HCT116 (cell line): ENCODE results near the gene TBL1X. TPM values are rescaled to one million over a fixed set of nuclear protein-coding genes. Genes with fewer than 3 reads are reported as not detected.

Experiments used
- ATAC-seq: fragments of 200-7000 bp; cut with Tn5 transposase; 2 replicates; pipeline ENCODE4 v1.9.1; 2020; ENCODE audit warnings: mild to moderate bottlenecking, moderate library complexity
- BruUV-seq: library from RNA; stranded (reverse); fragments of 400-500 nt; replicated peaks from 2 replicates; lab custom pipeline; 2021; lab: Mats Ljungman, UMichigan
- CTCF ChIA-PET: fragments of 300-600 bp; sonication (Branson Sonifier 250); formaldehyde crosslinking; loops from one replicate; lab custom pipeline; 2021; ENCODE audit warnings: antibody characterized with exemption; lab: Charles Lee
- POLR2A ChIA-PET: fragments of 300-600, 350-600 bp; sonication (Branson Sonifier 250); formaldehyde crosslinking; loops from one replicate; lab custom pipeline; 2021; ENCODE audit warnings: antibody characterized with exemption; lab: Charles Lee
- RAD21 ChIA-PET, 2 experiments: fragments of 300-600 bp; sonication (Branson Sonifier 250); formaldehyde crosslinking; loops; one replicate each; lab custom pipeline; 2023; ENCODE audit warnings: low total read pairs in 2 of 2; ENCODE audit not compliant: uncharacterized antibody in 2 of 2, unreplicated experiment in 2 of 2, low non-redundant PET in 1 of 2; lab: Charles Lee
- DNase-seq: peaks from one replicate; pipeline ENCODE4 v3.0.0-alpha.2; 2010; ENCODE audit warnings: low read depth, low spot score
- H2AFZ ChIP-seq: fragments of 200-600 bp; shearing (Covaris generic), sonication (generic); 2 replicates; pipeline ENCODE4 v1.6.1; 2017; ENCODE audit warnings: low read depth, mixed run types, mixed read lengths, antibody characterized with exemption, low read length; ENCODE audit not compliant: poor library complexity, severe bottlenecking
- H3K27ac ChIP-seq: 2 replicates; pipeline ENCODE4 v1.5.1; 2012; ENCODE audit warnings: low read depth, low read length
- H3K27me3 ChIP-seq: fragments of 200-600 bp; sonication (generic); 2 replicates; pipeline ENCODE4 v1.6.1; 2016; ENCODE audit warnings: mixed run types, low read length, mixed read lengths; ENCODE audit not compliant: insufficient read depth
- H3K36me3 ChIP-seq, 2 experiments: fragments of 200-500 bp in 1 of 2; fragments of 200-600 bp in 1 of 2; sonication (Bioruptor generic) in 1 of 2; sonication (generic) in 1 of 2; 2 replicates each; pipeline versions ENCODE4 v1.5.1 to v1.6.1; 2014 to 2016; ENCODE audit warnings: low read length in 2 of 2, inconsistent platforms in 1 of 2, mixed read lengths in 1 of 2, mixed run types in 1 of 2; ENCODE audit not compliant: insufficient read depth in 2 of 2, control insufficient read depth in 1 of 2
- H3K4me1 ChIP-seq, 2 experiments: fragments of 200-600 bp in 1 of 2; sonication (generic) in 1 of 2; 2 replicates each; pipeline versions ENCODE4 v1.5.1 to v1.6.1; 2012 to 2017; ENCODE audit warnings: low read length in 2 of 2, inconsistent platforms in 1 of 2, mild to moderate bottlenecking in 1 of 2, mixed read lengths in 1 of 2, mixed run types in 1 of 2, moderate library complexity in 1 of 2; ENCODE audit not compliant: insufficient read depth in 2 of 2, control insufficient read depth in 1 of 2
- H3K4me2 ChIP-seq: fragments of 200-600 bp; sonication (generic); 2 replicates; pipeline ENCODE4 v1.6.1; 2017; ENCODE audit warnings: mixed run types, low read length, mixed read lengths
- H3K4me3 ChIP-seq, 2 experiments: fragments of 200-600 bp in 1 of 2; sonication (generic) in 1 of 2; replicated peaks in 1 of 2; 2 replicates each; pipeline ENCODE4 v1.5.1; 2011 to 2016; ENCODE audit warnings: low read length in 2 of 2, control low read depth in 1 of 2, low read depth in 1 of 2, mild to moderate bottlenecking in 1 of 2, mixed read lengths in 1 of 2, mixed run types in 1 of 2
- H3K79me2 ChIP-seq: fragments of 200-600 bp; sonication (generic); 2 replicates; pipeline ENCODE4 v1.6.1; 2017; ENCODE audit warnings: mild to moderate bottlenecking, mixed run types, low read length, moderate library complexity, mixed read lengths; ENCODE audit not compliant: insufficient read depth
- H3K9ac ChIP-seq: fragments of 200-600 bp; sonication (generic); 2 replicates; pipeline ENCODE4 v1.6.1; 2016; ENCODE audit warnings: low read length, mixed read lengths
- H3K9me2 ChIP-seq: fragments of 200-600 bp; sonication (generic), shearing (Covaris generic); 2 replicates; pipeline ENCODE4 v1.6.1; 2017; ENCODE audit warnings: mixed run types, mild to moderate bottlenecking, moderate library complexity; ENCODE audit not compliant: insufficient read depth
- H3K9me3 ChIP-seq, 2 experiments: fragments of 200-500 bp in 1 of 2; fragments of 200-600 bp in 1 of 2; sonication (Bioruptor generic) in 1 of 2; sonication (generic) in 1 of 2; 2 replicates each; pipeline ENCODE4 v1.6.1; 2014 to 2017; ENCODE audit warnings: low read length in 2 of 2, mixed read lengths in 2 of 2, inconsistent platforms in 1 of 2, low read depth in 1 of 2, mild to moderate bottlenecking in 1 of 2, mixed run types in 1 of 2, moderate library complexity in 1 of 2; ENCODE audit not compliant: control insufficient read depth in 1 of 2, insufficient read depth in 1 of 2
- H4K20me1 ChIP-seq: fragments of 200-600 bp; sonication (generic), shearing (Covaris generic); 2 replicates; pipeline ENCODE4 v1.6.1; 2017; ENCODE audit warnings: mixed run types, mild to moderate bottlenecking, moderate library complexity; ENCODE audit not compliant: insufficient read depth
- CBX3 ChIP-seq: IDR thresholded peaks from 2 replicates; pipeline ENCODE4 v1.6.1; 2012; ENCODE audit warnings: low read depth
- EGR1 ChIP-seq: IDR thresholded peaks from 2 replicates; pipeline ENCODE4 v1.6.1; 2012; ENCODE audit warnings: low read depth
- FOSL1 ChIP-seq: IDR thresholded peaks from 2 replicates; pipeline ENCODE4 v1.6.1; 2012; ENCODE audit warnings: low read depth
- POLR2A ChIP-seq: IDR thresholded peaks from 2 replicates; pipeline ENCODE4 v1.7.0; 2011; ENCODE audit warnings: borderline replicate concordance; ENCODE audit not compliant: insufficient read depth, insufficient read length; ENCODE audit errors: extremely low read depth
- RAD21 ChIP-seq: IDR thresholded peaks from 2 replicates; pipeline ENCODE4 v1.6.1; 2012; ENCODE audit warnings: low read depth, mild to moderate bottlenecking
- REST ChIP-seq: IDR thresholded peaks from 2 replicates; pipeline ENCODE4 v1.6.1; 2012; ENCODE audit warnings: low read depth
- SRF ChIP-seq: IDR thresholded peaks from 2 replicates; pipeline ENCODE4 v1.6.1; 2012; ENCODE audit warnings: low read depth
- ZBTB33 ChIP-seq: IDR thresholded peaks from 2 replicates; pipeline ENCODE4 v1.6.1; 2011; ENCODE audit warnings: mild to moderate bottlenecking, low read length, moderate library complexity; ENCODE audit not compliant: insufficient replicate concordance; ENCODE audit errors: extremely low read depth
- ZNF274 ChIP-seq: fragments of 200-500 bp; sonication (Bioruptor generic); IDR thresholded peaks from 2 replicates; pipeline ENCODE4 v1.6.1; 2014; ENCODE audit warnings: mild to moderate bottlenecking, low read depth, low read length, inconsistent platforms
- intact Hi-C: fragments of 100-400 bp; cut with micrococcal nuclease; formaldehyde crosslinking; loops from 2 replicates; pipeline ENCODE4 v1.10.0; 2022
- total RNA-seq: library from RNA; stranded (reverse); gene quantifications from one replicate; pipeline ENCODE4 v1.2.1, GENCODE V29; 2021; ENCODE audit not compliant: unreplicated experiment
- TF ChIP-seq, protein P1 (sequence below): IDR thresholded peaks from 2 replicates; pipeline ENCODE4 v1.6.1; 2012
- TF ChIP-seq, protein P2 (sequence below), 3 experiments: fragments of 200-600 bp in 1 of 3; sonication (generic) in 1 of 3; IDR thresholded peaks in 2 of 3; conservative IDR thresholded peaks in 1 of 3; 2 replicates each; pipeline ENCODE4 v1.5.1; 2012 to 2017; ENCODE audit warnings: low read depth in 2 of 3, low read length in 2 of 3, antibody characterized with exemption in 1 of 3, borderline replicate concordance in 1 of 3, control low read depth in 1 of 3, mild to moderate bottlenecking in 1 of 3, mixed read lengths in 1 of 3, mixed run types in 1 of 3, moderate library complexity in 1 of 3; ENCODE audit not compliant: insufficient read depth in 1 of 3

TBL1X gene
- total RNA-seq, 1 experiment from 2014 or later = 37.8 TPM

GRCh38 chrX:9595174-9595573, 130.3 kb downstream of the TBL1X start:
- RAD21 ChIA-PET = no interaction called here
- no TSS peak for BruUV-seq
- no peaks in the 10 kb centered on the region for H3K36me3 ChIP-seq
- POLR2A ChIA-PET = no interaction called here
- no peaks in the 10 kb centered on the region for H3K4me1 ChIP-seq
- no peak for DNase-seq
- no peak overlapping the region for H3K27ac ChIP-seq
- H3K4me3 ChIP-seq = no peak overlapping the region
- H4K20me1 ChIP-seq = no peaks in the 10 kb centered on the region
- H3K9ac ChIP-seq = no peak overlapping the region
- ATAC-seq = no peak
- H3K4me2 ChIP-seq = no peak overlapping the region
- CTCF ChIA-PET = no interaction called here
- H2AFZ ChIP-seq = no peak overlapping the region
- H3K9me2 ChIP-seq = no peaks in the 10 kb centered on the region
- TF ChIP-seq FOSL1 (no peak), ZBTB33 (no peak), ZNF274 (no peak), REST (no peak), RAD21 (no peak), POLR2A (no peak), EGR1 (no peak), CBX3 (no peak), SRF (no peak)
- TF ChIP-seq, protein P1, sequence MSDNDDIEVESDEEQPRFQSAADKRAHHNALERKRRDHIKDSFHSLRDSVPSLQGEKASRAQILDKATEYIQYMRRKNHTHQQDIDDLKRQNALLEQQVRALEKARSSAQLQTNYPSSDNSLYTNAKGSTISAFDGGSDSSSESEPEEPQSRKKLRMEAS = no peak
- TF ChIP-seq, protein P2, sequence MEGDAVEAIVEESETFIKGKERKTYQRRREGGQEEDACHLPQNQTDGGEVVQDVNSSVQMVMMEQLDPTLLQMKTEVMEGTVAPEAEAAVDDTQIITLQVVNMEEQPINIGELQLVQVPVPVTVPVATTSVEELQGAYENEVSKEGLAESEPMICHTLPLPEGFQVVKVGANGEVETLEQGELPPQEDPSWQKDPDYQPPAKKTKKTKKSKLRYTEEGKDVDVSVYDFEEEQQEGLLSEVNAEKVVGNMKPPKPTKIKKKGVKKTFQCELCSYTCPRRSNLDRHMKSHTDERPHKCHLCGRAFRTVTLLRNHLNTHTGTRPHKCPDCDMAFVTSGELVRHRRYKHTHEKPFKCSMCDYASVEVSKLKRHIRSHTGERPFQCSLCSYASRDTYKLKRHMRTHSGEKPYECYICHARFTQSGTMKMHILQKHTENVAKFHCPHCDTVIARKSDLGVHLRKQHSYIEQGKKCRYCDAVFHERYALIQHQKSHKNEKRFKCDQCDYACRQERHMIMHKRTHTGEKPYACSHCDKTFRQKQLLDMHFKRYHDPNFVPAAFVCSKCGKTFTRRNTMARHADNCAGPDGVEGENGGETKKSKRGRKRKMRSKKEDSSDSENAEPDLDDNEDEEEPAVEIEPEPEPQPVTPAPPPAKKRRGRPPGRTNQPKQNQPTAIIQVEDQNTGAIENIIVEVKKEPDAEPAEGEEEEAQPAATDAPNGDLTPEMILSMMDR (IDR thresholded peaks at IDR 0.05 in 2 of 3, conservative IDR thresholded peaks at IDR 0.05 in 1 of 3; ENCODE audit: borderline replicate concordance in 1 of 3, insufficient read depth in 1 of 3, low read depth in 2 of 3, low read length in 2 of 3) = no peak
- H3K9me3 ChIP-seq = no peaks in the 10 kb centered on the region
- no peaks in the 10 kb centered on the region for H3K27me3 ChIP-seq
- H3K79me2 ChIP-seq = no peaks in the 10 kb centered on the region
- intact Hi-C loops = no loop called here
